GM12891 (cell line): ENCODE data around the gene SERINC5.

Experiments
- POLR2A ChIP-seq: IDR thresholded peaks from 2 replicates; pipeline ENCODE4 v1.6.1; 2011; ENCODE audit warnings: low read depth, low read length, control low read depth
- POLR2AphosphoS5 ChIP-seq: IDR thresholded peaks from 2 replicates; pipeline ENCODE4 v1.6.1; 2011; ENCODE audit warnings: low read depth, low read length, control low read depth
- POU2F2 ChIP-seq: IDR thresholded peaks from 2 replicates; pipeline ENCODE4 v1.6.1; 2011; ENCODE audit warnings: low read depth, mild to moderate bottlenecking, control low read depth, low read length, moderate library complexity
- SPI1 ChIP-seq: IDR thresholded peaks from 2 replicates; pipeline ENCODE4 v1.6.1; 2011; ENCODE audit warnings: low read depth, low read length, control low read depth
- TAF1 ChIP-seq: IDR thresholded peaks from 2 replicates; pipeline ENCODE4 v1.6.1; 2011; ENCODE audit warnings: low read depth, low read length, control low read depth

DNA sequence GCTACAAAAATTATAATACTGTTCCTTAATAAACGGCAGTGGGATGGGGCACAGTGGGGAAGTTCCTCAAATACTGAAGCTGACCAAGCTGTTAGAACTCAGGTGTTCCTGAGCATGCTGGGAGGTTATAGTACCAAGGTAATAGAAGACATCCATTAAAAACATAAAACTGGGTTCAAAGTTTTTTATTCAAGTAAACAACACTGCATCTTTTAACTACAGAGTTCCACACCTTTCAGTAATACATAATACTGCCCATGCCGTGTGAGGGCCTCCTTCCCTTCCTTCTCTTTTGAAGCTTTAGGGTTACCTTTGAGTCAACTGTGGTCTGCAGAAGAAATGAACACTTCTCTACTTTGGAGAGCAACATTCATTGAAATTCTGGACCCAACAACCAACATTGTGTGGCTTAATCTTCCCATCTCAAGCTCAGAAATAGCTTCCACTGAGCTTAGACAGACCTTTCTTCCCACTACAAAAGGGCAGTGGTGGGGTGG lies 43.6 kb downstream of the SERINC5 start:
- TF ChIP-seq POLR2A (no peak), POLR2AphosphoS5 (no peak), TAF1 (no peak), POU2F2 (no peak), SPI1 (no peak)
